22Rv1 (cell line): ENCODE results near the gene AMOTL2.

Experiments used
- H3K27ac ChIP-seq: fragments of 450-650 bp; 2 replicates; pipeline ENCODE4 v1.5.1; 2017
- ZFX ChIP-seq: fragments of 450-650 bp; IDR thresholded peaks from 2 replicates; pipeline ENCODE4 v1.6.1; 2017; ENCODE audit warnings: antibody characterized with exemption, borderline replicate concordance
- TF ChIP-seq, protein P1 (sequence below): fragments of 450-650 bp; IDR thresholded peaks from 2 replicates; pipeline ENCODE4 v1.5.1; 2017; ENCODE audit warnings: mild to moderate bottlenecking

Gene AMOTL2

DNA sequence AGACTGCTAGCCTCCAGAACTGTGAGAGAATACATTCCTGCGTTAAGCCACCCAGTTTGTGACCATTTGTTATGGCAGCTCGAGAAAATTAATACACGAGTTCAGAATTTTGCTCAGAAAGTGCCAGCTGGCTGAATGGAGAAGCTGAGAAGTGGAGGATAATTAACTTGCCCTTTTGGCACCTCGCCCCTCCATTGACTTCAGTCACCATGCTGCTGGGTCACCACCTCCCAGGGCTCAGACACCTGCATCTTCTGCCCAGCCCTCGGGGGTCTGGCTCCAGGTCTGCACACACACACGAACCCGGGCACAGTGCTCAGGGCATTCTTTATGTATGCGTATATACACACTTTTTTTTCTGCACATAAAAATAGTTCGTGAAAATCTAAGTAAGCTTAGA, 32.0 kb downstream of the AMOTL2 start:
- H3K27ac ChIP-seq = no peak overlapping the region
- TF ChIP-seq, protein P1, sequence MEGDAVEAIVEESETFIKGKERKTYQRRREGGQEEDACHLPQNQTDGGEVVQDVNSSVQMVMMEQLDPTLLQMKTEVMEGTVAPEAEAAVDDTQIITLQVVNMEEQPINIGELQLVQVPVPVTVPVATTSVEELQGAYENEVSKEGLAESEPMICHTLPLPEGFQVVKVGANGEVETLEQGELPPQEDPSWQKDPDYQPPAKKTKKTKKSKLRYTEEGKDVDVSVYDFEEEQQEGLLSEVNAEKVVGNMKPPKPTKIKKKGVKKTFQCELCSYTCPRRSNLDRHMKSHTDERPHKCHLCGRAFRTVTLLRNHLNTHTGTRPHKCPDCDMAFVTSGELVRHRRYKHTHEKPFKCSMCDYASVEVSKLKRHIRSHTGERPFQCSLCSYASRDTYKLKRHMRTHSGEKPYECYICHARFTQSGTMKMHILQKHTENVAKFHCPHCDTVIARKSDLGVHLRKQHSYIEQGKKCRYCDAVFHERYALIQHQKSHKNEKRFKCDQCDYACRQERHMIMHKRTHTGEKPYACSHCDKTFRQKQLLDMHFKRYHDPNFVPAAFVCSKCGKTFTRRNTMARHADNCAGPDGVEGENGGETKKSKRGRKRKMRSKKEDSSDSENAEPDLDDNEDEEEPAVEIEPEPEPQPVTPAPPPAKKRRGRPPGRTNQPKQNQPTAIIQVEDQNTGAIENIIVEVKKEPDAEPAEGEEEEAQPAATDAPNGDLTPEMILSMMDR = no peak
- no peak for TF ChIP-seq ZFX

DNA sequence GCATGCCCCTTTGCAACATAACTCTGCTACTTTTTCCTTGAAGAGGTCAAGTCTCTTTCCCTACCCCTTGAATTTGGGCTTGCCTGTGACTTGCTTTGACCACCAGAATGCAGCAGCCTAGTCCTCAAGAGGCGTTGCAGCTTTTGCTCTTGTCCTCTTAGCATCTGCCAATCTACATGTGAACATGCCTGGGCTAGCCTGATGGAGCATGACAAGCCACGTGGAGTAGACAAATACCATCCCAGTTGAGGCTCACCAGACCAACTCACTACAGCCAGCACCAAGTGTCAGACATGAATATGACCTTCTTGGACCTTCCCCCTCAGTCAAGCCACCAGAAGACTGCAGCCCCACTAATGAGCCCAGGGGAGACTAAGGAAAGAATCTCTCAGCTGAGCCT, 32.9 kb downstream of the AMOTL2 start:
- H3K27ac ChIP-seq = no peak overlapping the region
- TF ChIP-seq, protein P1 = no peak
- TF ChIP-seq ZFX = no peak

DNA sequence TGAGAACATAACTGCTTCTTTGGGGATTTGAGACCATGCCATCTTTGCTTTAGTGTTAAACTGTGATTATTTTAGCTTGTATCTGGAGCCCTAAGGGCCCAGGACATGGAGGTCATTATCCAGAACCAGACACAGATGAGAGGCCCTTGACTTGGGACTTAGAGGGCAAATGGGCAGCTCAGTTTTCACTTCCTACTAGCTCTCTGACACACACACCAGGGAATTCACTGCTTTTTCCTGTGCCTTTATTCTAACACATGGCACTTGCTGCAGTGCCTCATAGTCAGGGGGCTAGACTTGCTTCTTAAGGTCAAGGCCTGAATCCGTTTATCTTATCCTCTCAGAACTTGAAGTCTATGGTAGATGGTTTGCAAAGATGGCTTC, 33.3 kb downstream of the AMOTL2 start:
- H3K27ac ChIP-seq = no peak overlapping the region
- TF ChIP-seq, protein P1 = no peak
- TF ChIP-seq ZFX = no peak

DNA sequence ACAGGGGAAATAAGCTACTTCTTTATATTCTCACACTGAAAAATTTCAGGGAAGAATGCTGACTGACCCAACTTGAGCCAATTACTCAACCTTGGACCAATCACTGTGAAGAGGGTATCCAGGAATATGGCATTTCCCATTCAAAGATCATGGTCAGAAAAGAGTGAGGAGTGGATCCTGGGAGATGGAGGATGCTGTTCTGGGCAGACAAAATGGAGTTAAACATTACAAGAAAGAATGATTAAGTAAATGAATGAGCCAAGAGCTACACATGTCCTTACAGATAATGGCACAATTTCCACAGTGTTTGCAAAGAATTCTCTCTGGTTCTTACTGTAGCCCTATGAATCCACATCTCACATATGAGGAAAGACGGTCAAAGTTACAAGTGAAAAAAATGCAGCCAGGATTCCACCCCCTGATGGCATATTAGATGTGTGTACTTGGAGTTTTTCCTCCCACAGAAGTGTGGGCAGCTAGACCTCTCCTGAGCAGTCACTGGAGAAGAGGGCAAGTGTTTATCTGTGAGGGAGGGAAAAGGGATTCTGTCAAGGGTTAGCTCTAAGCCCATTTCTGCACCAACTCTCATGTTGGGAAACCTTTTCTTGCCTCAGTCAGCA, 33.8 kb downstream of the AMOTL2 start:
- TF ChIP-seq ZFX = no peak
- TF ChIP-seq, protein P1 = no peak

DNA sequence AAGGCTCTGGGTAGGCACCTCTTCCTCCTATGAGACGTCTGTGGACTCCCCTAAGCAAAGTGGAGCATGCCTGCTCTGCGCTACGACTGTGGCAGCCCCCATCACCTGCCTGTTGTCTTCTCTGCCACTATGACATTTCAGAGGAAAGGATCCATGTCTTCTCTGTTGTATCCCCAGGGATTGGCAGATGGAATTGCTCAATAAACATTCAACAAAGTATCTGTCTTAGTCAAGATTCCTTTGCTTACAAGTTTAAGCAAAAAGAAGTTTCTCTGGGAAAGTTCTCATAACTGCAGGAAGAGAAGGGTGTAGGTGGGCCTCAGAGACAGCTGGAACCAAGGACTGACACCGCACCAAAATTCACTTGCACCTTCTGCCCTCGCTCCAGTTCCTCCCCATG, 34.3 kb downstream of the AMOTL2 start:
- H3K27ac ChIP-seq = no peak overlapping the region
- no peak for TF ChIP-seq ZFX
- TF ChIP-seq, protein P1 = no peak

More for the DNA sequence above, 33.8 kb downstream of the AMOTL2 start:
- H3K27ac ChIP-seq = no peak overlapping the region

DNA sequence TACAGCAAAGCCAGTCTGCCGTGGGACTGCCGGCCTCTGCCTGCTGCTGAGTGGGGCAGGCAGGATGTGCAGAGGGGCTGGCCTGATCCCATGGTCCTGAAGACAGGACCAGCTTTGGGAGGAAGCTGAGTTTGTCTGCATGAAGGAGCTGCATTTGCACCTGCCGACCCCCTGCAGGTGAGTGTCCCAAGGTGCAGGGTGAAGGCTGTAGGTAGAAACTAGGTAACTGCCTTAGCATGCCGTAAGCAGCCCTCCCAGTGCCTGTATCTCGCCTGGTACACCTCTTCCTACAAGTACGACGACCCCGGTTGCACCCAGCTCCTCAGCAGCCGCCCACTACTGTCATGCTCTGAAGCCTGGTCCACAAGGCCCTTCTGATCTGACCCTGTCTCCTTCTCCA, 34.9 kb downstream of the AMOTL2 start:
- H3K27ac ChIP-seq = no peak overlapping the region
- TF ChIP-seq, protein P1 = no peak
- no peak for TF ChIP-seq ZFX

DNA sequence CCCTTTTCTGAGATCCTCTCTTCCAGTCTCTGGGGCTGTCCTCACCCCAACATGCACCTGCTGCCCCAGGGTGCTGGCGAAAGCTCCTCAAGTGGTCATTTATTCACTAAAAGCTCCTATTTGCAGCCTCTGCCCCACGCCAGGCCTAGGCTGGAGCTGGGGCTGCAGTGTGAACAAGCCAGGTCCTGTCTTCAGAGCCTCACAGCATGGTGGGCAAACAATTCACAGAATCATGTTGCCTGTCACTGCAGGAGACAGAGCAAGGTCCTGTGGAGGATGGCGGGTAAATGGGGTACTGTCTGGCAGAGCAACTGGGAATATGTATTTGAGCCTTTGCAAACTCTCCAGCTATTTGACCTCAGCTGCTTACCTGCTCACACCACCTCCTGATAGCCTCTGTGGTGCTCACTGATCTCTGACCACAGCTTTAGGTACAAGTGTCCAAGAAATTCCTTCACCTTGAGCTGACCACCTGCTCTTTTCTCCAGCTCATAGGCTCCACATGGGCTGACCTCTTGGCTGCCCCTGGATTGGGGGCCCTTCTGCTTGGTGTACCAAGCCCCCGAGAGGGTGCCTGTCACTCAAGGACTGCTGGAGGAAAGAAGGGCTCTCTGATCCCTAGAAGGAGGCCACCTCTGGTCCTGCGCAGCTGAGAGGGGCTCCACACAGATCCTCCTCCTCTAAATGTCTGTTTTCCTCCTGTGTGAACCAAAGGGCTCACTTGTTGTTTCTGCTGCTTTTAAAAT, 35.6 kb downstream of the AMOTL2 start:
- no peak overlapping the region for H3K27ac ChIP-seq
- TF ChIP-seq, protein P1 = no peak
- no peak for TF ChIP-seq ZFX
